K562 (cell line): Measurements from ENCODE around the gene KNCN. TPM values are rescaled to one million over a fixed set of nuclear protein-coding genes. Genes with fewer than 3 reads are reported as not detected.

Source experiments
- ATAC-seq: fragments of 200-7000 bp; cut with Tn5 transposase; 3 replicates; pipeline ENCODE4 v1.9.1; 2020; ENCODE audit warnings: moderate library complexity
- BruUV-seq: library from RNA; stranded (reverse); fragments of 400-500 nt; replicated peaks from 2 replicates; lab custom pipeline; 2021; lab: Mats Ljungman, UMichigan
- CTCF ChIA-PET: fragments of 300-600 bp; formaldehyde crosslinking; extraction: SDS; loops from one replicate; lab custom pipeline; 2021; ENCODE audit warnings: low intra/inter-chr PET ratio; lab: Yijun Ruan, JAX
- POLR2A ChIA-PET: fragments of 300-600, 350-650 bp; sonication (Branson Sonifier 250); formaldehyde crosslinking; extraction: SDS; loops from one replicate; lab custom pipeline; 2021; ENCODE audit warnings: antibody characterized with exemption, inconsistent platforms; lab: Yijun Ruan, JAX
- DNase-seq, 4 experiments: peaks; one replicate each; pipeline versions ENCODE4 v3.0.0 to v3.0.0-alpha.2; 2011 to 2018; ENCODE audit warnings: low spot score in 3 of 4, mixed read lengths in 3 of 4; ENCODE audit errors: extremely low read depth in 1 of 4
- FAIRE-seq: peaks from 2 replicates; lab custom pipeline; 2011; peaks lifted over from hg19 to GRCh38; lab: Jason Lieb, UNC
- H2AFZ ChIP-seq: 2 replicates; pipeline ENCODE4 v1.6.0; 2011; ENCODE audit warnings: low read depth, low read length, control low read depth, inconsistent platforms
- H3K27ac ChIP-seq: fragments of 200-600 bp; 3 replicates; pipeline ENCODE4 v1.8.0; 2011; ENCODE audit warnings: low read depth, mild to moderate bottlenecking, control low read depth, inconsistent platforms, low read length, moderate library complexity, mixed read lengths; ENCODE audit errors: extremely low read depth
- H3K27me3 ChIP-seq, 2 experiments: fragments of 300-600 bp in 1 of 2; 2 replicates in 1 of 2; 3 replicates in 1 of 2; pipeline versions ENCODE4 v1.6.0 to v1.8.0; 2011; ENCODE audit warnings: inconsistent platforms in 2 of 2, low read length in 2 of 2, mild to moderate bottlenecking in 1 of 2, mixed read lengths in 1 of 2, moderate library complexity in 1 of 2; ENCODE audit not compliant: control insufficient read depth in 2 of 2, insufficient read depth in 2 of 2
- H3K36me3 ChIP-seq: fragments of 300-600 bp; 3 replicates; pipeline ENCODE4 v1.8.0; 2011; ENCODE audit warnings: mild to moderate bottlenecking, low read length, inconsistent platforms; ENCODE audit not compliant: control insufficient read depth, insufficient read depth
- H3K4me1 ChIP-seq, 2 experiments: fragments of 200-600 bp in 1 of 2; replicated peaks in 1 of 2; 2 replicates in 1 of 2; 3 replicates in 1 of 2; pipeline versions ENCODE4 v1.5.1 to v1.8.0; 2011; ENCODE audit warnings: inconsistent platforms in 2 of 2, low read length in 2 of 2, mild to moderate bottlenecking in 1 of 2, mixed read lengths in 1 of 2, moderate library complexity in 1 of 2; ENCODE audit not compliant: control insufficient read depth in 2 of 2, insufficient read depth in 2 of 2
- H3K4me2 ChIP-seq: 2 replicates; pipeline ENCODE4 v1.6.1; 2011; ENCODE audit warnings: low read length, control low read depth, inconsistent platforms, mixed read lengths; ENCODE audit not compliant: insufficient read depth
- H3K4me3 ChIP-seq: fragments of 200-600 bp; sonication (generic), shearing (Covaris generic); 2 replicates; pipeline ENCODE4 v1.5.1; 2016; ENCODE audit warnings: control low read depth, inconsistent platforms
- H3K79me2 ChIP-seq: fragments of 200-600 bp; 3 replicates; pipeline ENCODE4 v1.8.0; 2011; ENCODE audit warnings: low read length, inconsistent platforms; ENCODE audit not compliant: control insufficient read depth, insufficient read depth
- H3K9ac ChIP-seq, 2 experiments: 2 replicates each; pipeline versions ENCODE4 v1.6.0 to v1.6.1; 2011; ENCODE audit warnings: low read depth in 2 of 2, low read length in 2 of 2, control low read depth in 1 of 2, inconsistent platforms in 1 of 2, mild to moderate bottlenecking in 1 of 2, mixed read lengths in 1 of 2; ENCODE audit not compliant: insufficient read depth in 1 of 2
- H3K9me1 ChIP-seq: one replicate; pipeline ENCODE4 v1.6.0; 2011; ENCODE audit warnings: inconsistent platforms, mild to moderate bottlenecking, low read length, moderate library complexity; ENCODE audit not compliant: control insufficient read depth, insufficient read depth
- H3K9me3 ChIP-seq: replicated peaks from 2 replicates; pipeline ENCODE4 v1.5.1; 2011; ENCODE audit warnings: low read depth, low read length, inconsistent platforms; ENCODE audit not compliant: control insufficient read depth, insufficient read depth
- H4K20me1 ChIP-seq: replicated peaks from 2 replicates; pipeline ENCODE4 v1.6.1; 2011; ENCODE audit warnings: low read length, inconsistent platforms, mixed read lengths; ENCODE audit not compliant: control insufficient read depth, insufficient read depth
- EGR1 ChIP-seq: fragments of 450-650 bp; conservative IDR thresholded peaks from 2 replicates; pipeline ENCODE4 v1.6.1; 2017; ENCODE audit warnings: mild to moderate bottlenecking
- GABPB1 ChIP-seq: sonication (generic); formaldehyde crosslinking; IDR thresholded peaks from 2 replicates; pipeline ENCODE4 v1.8.0; 2022; ENCODE audit warnings: mild to moderate bottlenecking, missing genetic modification reagents
- JUND ChIP-seq, 2 experiments: IDR thresholded peaks; 2 replicates in 1 of 2; 3 replicates in 1 of 2; pipeline ENCODE4 v1.6.1; 2011; ENCODE audit warnings: borderline replicate concordance in 2 of 2, low read depth in 2 of 2, low read length in 2 of 2, improper control_type of control experiment in 1 of 2, missing biosample characterization in 1 of 2, missing genetic modification characterization in 1 of 2, missing genetic modification reagents in 1 of 2
- WGBS: fragments of 100-300 bp; shearing (Covaris generic); methylation state at CpG from one replicate; pipeline ENCODE4 v1.1.6; 2016; ENCODE audit warnings: low coverage, mixed read lengths; ENCODE audit not compliant: insufficient coverage; ENCODE audit errors: missing lambda C conversion rate; 5-methylcytosine and 5-hydroxymethylcytosine counted together
- in situ Hi-C: fragments of 300-500 bp; cut with MboI; formaldehyde crosslinking; loops from 4 replicates; pipeline ENCODE4 v1.15.0; 2018; ENCODE audit warnings: inconsistent platforms, mixed read lengths
- intact Hi-C: fragments of 100-400 bp; cut with micrococcal nuclease; formaldehyde crosslinking; loops from 2 replicates; pipeline ENCODE4 v1.14.2; 2022
- polyA plus RNA-seq, 8 experiments: library from polyadenylated mRNA; depleted of rRNA in 4 of 8; stranded (reverse) in 5 of 8; unstranded in 3 of 8; fragments of >200 nt; fragmentation: Nextera tagmentation in 2 of 8; fragmentation: Illumina TruSeq in 1 of 8; extraction: Ambion mirVana in 2 of 8; extraction: Trizol in 1 of 8; gene quantifications; 2 replicates each; pipeline versions ENCODE4 v1.2.1 to v1.2.3, GENCODE V29; 2011 to 2014; ENCODE audit warnings: inconsistent platforms in 1 of 8, missing spikeins in 1 of 8
- total RNA-seq, 7 experiments: library from RNA; depleted of rRNA in 6 of 7; stranded (reverse); fragments of >200 nt in 6 of 7; fragmentation: Illumina TruSeq in 2 of 7; extraction: Trizol in 2 of 7; gene quantifications; 2 replicates each; pipeline versions ENCODE4 v1.2.1 to v1.2.3, GENCODE V29; 2011 to 2021; ENCODE audit warnings: low replicate concordance in 1 of 7
- TF ChIP-seq, protein P1 (sequence below), 2 experiments: fragments of 450-650 bp in 1 of 2; sonication (generic) in 1 of 2; formaldehyde crosslinking in 1 of 2; IDR thresholded peaks in 1 of 2; conservative IDR thresholded peaks in 1 of 2; 2 replicates each; pipeline versions ENCODE4 v1.6.1 to v1.8.1; 2016 to 2023; ENCODE audit warnings: mild to moderate bottlenecking in 2 of 2, moderate library complexity in 2 of 2, inconsistent platforms in 1 of 2, missing genetic modification reagents in 1 of 2
- TF ChIP-seq, protein P2 (sequence below): sonication (generic); formaldehyde crosslinking; IDR thresholded peaks from 2 replicates; pipeline ENCODE4 v1.8.0; 2022; ENCODE audit warnings: missing genetic modification reagents, mild to moderate bottlenecking, moderate library complexity, borderline replicate concordance

Gene KNCN
- total and polyA plus RNA-seq, 9 of the 15 experiments (the other 6 are each of a cell fraction or from before 2014, with no cell fraction given): not detected

DNA sequence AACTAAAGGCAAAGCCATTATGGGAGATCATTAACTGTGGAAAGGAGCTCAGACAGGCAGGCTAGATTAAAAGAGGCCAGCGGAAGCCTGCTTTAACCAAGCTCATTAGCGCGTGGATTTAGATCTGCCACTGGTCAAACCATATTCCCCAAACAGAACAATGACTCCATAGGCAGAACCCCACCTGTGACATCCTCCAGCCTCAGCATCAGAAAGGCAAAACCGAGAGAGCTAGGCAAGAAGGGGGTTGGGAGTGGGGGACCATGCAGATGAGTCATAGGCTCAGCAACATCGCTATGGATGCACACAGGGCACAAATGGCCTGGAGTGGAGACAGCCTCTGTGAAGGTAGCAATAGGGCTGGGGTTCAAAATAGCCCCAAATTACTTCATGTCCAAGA lies 32.0 kb upstream of the KNCN start:
- no TSS peak for BruUV-seq
- in situ Hi-C loops: no loop called here
- no peak for TF ChIP-seq GABPB1 (CRISPR knock-in tag)
- no peak for TF ChIP-seq EGR1
- TF ChIP-seq, protein P1, sequence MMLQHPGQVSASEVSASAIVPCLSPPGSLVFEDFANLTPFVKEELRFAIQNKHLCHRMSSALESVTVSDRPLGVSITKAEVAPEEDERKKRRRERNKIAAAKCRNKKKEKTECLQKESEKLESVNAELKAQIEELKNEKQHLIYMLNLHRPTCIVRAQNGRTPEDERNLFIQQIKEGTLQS (IDR thresholded peaks at IDR 0.05): 0 out of 2 replicates have a peak, but pooled peaks have one; percentile 18
- TF ChIP-seq, protein P1 (CRISPR knock-in tag; conservative IDR thresholded peaks at IDR 0.05): no peak
- TF ChIP-seq JUND (IDR thresholded peaks at IDR 0.05; ENCODE audit: borderline replicate concordance, low read depth, low read length): 0 out of 2 replicates have a peak, but pooled peaks have one; percentile 16
- no peak for TF ChIP-seq JUND (tag; IDR thresholded peaks at IDR 0.05; ENCODE audit: borderline replicate concordance, low read depth, low read length)
- TF ChIP-seq, protein P2, sequence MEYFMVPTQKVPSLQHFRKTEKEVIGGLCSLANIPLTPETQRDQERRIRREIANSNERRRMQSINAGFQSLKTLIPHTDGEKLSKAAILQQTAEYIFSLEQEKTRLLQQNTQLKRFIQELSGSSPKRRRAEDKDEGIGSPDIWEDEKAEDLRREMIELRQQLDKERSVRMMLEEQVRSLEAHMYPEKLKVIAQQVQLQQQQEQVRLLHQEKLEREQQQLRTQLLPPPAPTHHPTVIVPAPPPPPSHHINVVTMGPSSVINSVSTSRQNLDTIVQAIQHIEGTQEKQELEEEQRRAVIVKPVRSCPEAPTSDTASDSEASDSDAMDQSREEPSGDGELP: 0 out of 2 replicates have a peak, but pooled peaks have one; percentile 1
- intact Hi-C loops: no loop called here
- no peak for FAIRE-seq
- ATAC-seq: no peak
- Histone ChIP-seq H3K4me2 (no peak overlapping the region), H3K36me3 (peaks cover 71% of the 10 kb centered on the region), H4K20me1 (0 out of 2 replicates have a peak, but pooled peaks cover 4% of the 10 kb centered on the region), H3K79me2 (no peaks in the 10 kb centered on the region), H2AFZ (no peak overlapping the region), H3K27ac (no peak overlapping the region), H3K4me1 (peaks cover 10 to 38% of the 10 kb centered on the region in 2 experiments; a peak in 4 of 5 replicates), H3K9ac (no peak overlapping the region; a peak in 1 of 4 replicates), H3K9me3 (no peaks in the 10 kb centered on the region), H3K4me3 (no peak overlapping the region), H3K27me3 (no peaks in the 10 kb centered on the region), H3K9me1 (no peaks in the 10 kb centered on the region)
- no peak for DNase-seq
- POLR2A ChIA-PET: interaction anchor here (0.5 to 1.8 kb wide), 6 partner anchors 11 to 106 kb away, joined by 3 to 8 read pairs (median 6); partner anchors contain the start of gene MKNK1
- CTCF ChIA-PET: no interaction called here
- WGBS: 70% methylated on average over 5 of the region's 5 CpGs
